Endothelial cell of umbilical vein (primary cell): ENCODE measurements around the gene NTN4. TPM values are rescaled to one million over a fixed set of nuclear protein-coding genes. Genes with fewer than 3 reads are reported as not detected.
A peak's percentile ranks its signal among the peaks of the same experiment; 100 is the strongest.

Experiments used
- BruUV-seq: library from RNA; stranded (reverse); fragments of 400-500 nt; replicated peaks from 2 replicates; lab custom pipeline; 2021; lab: Mats Ljungman, UMichigan
- CTCF ChIA-PET: fragments of 300-600, 350-600 bp; sonication (Branson Sonifier 250); formaldehyde crosslinking; loops from one replicate; lab custom pipeline; 2021; ENCODE audit warnings: antibody characterized with exemption, inconsistent platforms; lab: Charles Lee
- POLR2A ChIA-PET: fragments of 300-600, 350-600 bp; sonication (Branson Sonifier 250); formaldehyde crosslinking; loops from one replicate; lab custom pipeline; 2021; ENCODE audit warnings: antibody characterized with exemption, inconsistent platforms; lab: Charles Lee
- DNase-seq: peaks from one replicate; pipeline ENCODE4 v3.0.0-alpha.2; 2011; ENCODE audit warnings: low read depth, low spot score
- FAIRE-seq: peaks from 2 replicates; lab custom pipeline; 2011; peaks lifted over from hg19 to GRCh38; lab: Jason Lieb, UNC
- H2AFZ ChIP-seq: 2 replicates; pipeline ENCODE4 v1.6.0; 2012; ENCODE audit warnings: low read depth, low read length, control low read depth, inconsistent platforms
- H3K27ac ChIP-seq: 2 replicates; pipeline ENCODE4 v1.5.1; 2011; ENCODE audit warnings: low read depth, mild to moderate bottlenecking, control low read depth, low read length, moderate library complexity; ENCODE audit not compliant: insufficient read depth
- H3K27me3 ChIP-seq, 2 experiments: 2 replicates each; pipeline versions ENCODE4 v1.6.0 to v1.6.1; 2011; ENCODE audit warnings: low read length in 2 of 2, mixed read lengths in 1 of 2; ENCODE audit not compliant: control insufficient read depth in 2 of 2, insufficient read depth in 2 of 2
- H3K36me3 ChIP-seq, 2 experiments: 2 replicates in 1 of 2; 3 replicates in 1 of 2; pipeline ENCODE4 v1.5.1; 2011; ENCODE audit warnings: low read length in 2 of 2, mild to moderate bottlenecking in 1 of 2, moderate library complexity in 1 of 2; ENCODE audit not compliant: control insufficient read depth in 2 of 2, insufficient read depth in 2 of 2; ENCODE audit errors: extremely low read depth in 1 of 2
- H3K4me1 ChIP-seq: 3 replicates; pipeline ENCODE4 v1.5.1; 2011; ENCODE audit warnings: mild to moderate bottlenecking, low read length; ENCODE audit not compliant: control insufficient read depth, insufficient read depth; ENCODE audit errors: extremely low read depth
- H3K4me2 ChIP-seq: 2 replicates; pipeline ENCODE4 v1.6.1; 2011; ENCODE audit warnings: low read length, control low read depth, mixed read lengths; ENCODE audit not compliant: insufficient read depth
- H3K4me3 ChIP-seq, 3 experiments: fragments of 200-600 bp in 1 of 3; sonication (generic), shearing (Covaris generic) in 1 of 3; replicated peaks in 1 of 3; 2 replicates each; pipeline ENCODE4 v1.5.1; 2011 to 2016; ENCODE audit warnings: control low read depth in 3 of 3, low read length in 3 of 3, mild to moderate bottlenecking in 2 of 3, inconsistent platforms in 1 of 3, low read depth in 1 of 3, moderate library complexity in 1 of 3; ENCODE audit not compliant: insufficient read depth in 1 of 3
- H3K79me2 ChIP-seq: 2 replicates; pipeline ENCODE4 v1.6.0; 2012; ENCODE audit warnings: low read length, inconsistent platforms; ENCODE audit not compliant: control insufficient read depth, insufficient read depth
- H3K9ac ChIP-seq: replicated peaks from 2 replicates; pipeline ENCODE3; 2011; ENCODE audit warnings: low read length, control low read depth; ENCODE audit not compliant: insufficient read depth; ENCODE audit errors: extremely low read depth
- H3K9me1 ChIP-seq: replicated peaks from 3 replicates; pipeline ENCODE4 v1.6.0; 2011; ENCODE audit warnings: mild to moderate bottlenecking, low read length; ENCODE audit not compliant: control insufficient read depth, insufficient read depth; ENCODE audit errors: extremely low read depth
- H3K9me3 ChIP-seq: replicated peaks from 2 replicates; pipeline ENCODE4 v1.5.1; 2012; ENCODE audit warnings: low read length, inconsistent platforms; ENCODE audit not compliant: control insufficient read depth, insufficient read depth
- H4K20me1 ChIP-seq: replicated peaks from 2 replicates; pipeline ENCODE3; 2011; ENCODE audit warnings: mild to moderate bottlenecking, low read length; ENCODE audit not compliant: control insufficient read depth, insufficient read depth; ENCODE audit errors: extremely low read depth
- CTCF ChIP-seq, 2 donors: IDR thresholded peaks; 1 replicate in 1 of 2; 2 replicates in 1 of 2; pipeline ENCODE4 v1.5.1; 2011; ENCODE audit warnings: low read length in 2 of 2, mild to moderate bottlenecking in 2 of 2, moderate library complexity in 2 of 2, control low read depth in 1 of 2, inconsistent platforms in 1 of 2, low read depth in 1 of 2; ENCODE audit not compliant: insufficient read depth in 1 of 2; ENCODE audit errors: extremely low read depth in 1 of 2
- EZH2 ChIP-seq: IDR thresholded peaks from 2 replicates; pipeline ENCODE4 v1.6.1; 2012; ENCODE audit warnings: borderline replicate concordance, low read depth, mild to moderate bottlenecking, moderate library complexity, low read length, inconsistent platforms; ENCODE audit not compliant: severe bottlenecking
- FOS ChIP-seq: IDR thresholded peaks from 2 replicates; pipeline ENCODE4 v1.6.1; 2011; ENCODE audit warnings: mild to moderate bottlenecking, low read length, moderate library complexity, borderline replicate concordance; ENCODE audit not compliant: insufficient read depth
- GATA2 ChIP-seq: IDR thresholded peaks from 2 replicates; pipeline ENCODE4 v1.7.0; 2011; ENCODE audit warnings: low read depth, mild to moderate bottlenecking, moderate library complexity, mixed read lengths, low read length; ENCODE audit not compliant: insufficient read length, insufficient read depth
- MYC ChIP-seq: IDR thresholded peaks from one replicate; pipeline ENCODE4 v1.6.1; 2011; ENCODE audit warnings: mild to moderate bottlenecking, low read depth, low read length
- POLR2AphosphoS5 ChIP-seq: IDR thresholded peaks from 2 replicates; pipeline ENCODE4 v1.6.1; 2012; ENCODE audit warnings: low read depth, mild to moderate bottlenecking, control low read depth, low read length, moderate library complexity; ENCODE audit not compliant: insufficient read depth
- dilution Hi-C: fragments of 300-500 bp; cut with MboI; formaldehyde crosslinking; loops from one replicate; pipeline ENCODE4 v1.15.0; 2019; ENCODE audit warnings: low sequenced_read_pairs; ENCODE audit not compliant: extremely low pct_ligation_motif_present
- intact Hi-C: fragments of 100-400 bp; cut with micrococcal nuclease; formaldehyde crosslinking; loops from one replicate; pipeline ENCODE4 v1.10.0; 2022
- polyA plus RNA-seq, 4 experiments: library from polyadenylated mRNA; depleted of rRNA in 3 of 4; stranded (reverse) in 3 of 4; unstranded in 1 of 4; fragments of >200 nt; gene quantifications; 2 replicates each; pipeline versions ENCODE4 v1.2.1 to v1.2.3, GENCODE V29; 2011 to 2012; ENCODE audit warnings: missing spikeins in 1 of 4
- total RNA-seq: library from RNA; stranded (reverse); gene quantifications from 2 replicates; pipeline ENCODE4 v1.2.3, GENCODE V29; 2021
- TF ChIP-seq, protein P1 (sequence below): IDR thresholded peaks from 2 replicates; pipeline ENCODE4 v1.6.1; 2011; ENCODE audit not compliant: insufficient read depth, insufficient read length

NTN4 gene
- total and polyA plus RNA-seq, 2 donors (not counting 3 experiments of a cell fraction or from before 2014, with no cell fraction given): 120 to 317 TPM

GRCh38 chr12:95789126-95790032, 1.2 kb downstream of the NTN4 start:
- DNase-seq: no peak
- no peaks in the 10 kb centered on the region for H3K27me3 ChIP-seq
- H3K4me2 ChIP-seq: peak overlapping the region; percentile 49
- FAIRE-seq: no peak
- no peaks in the 10 kb centered on the region for H4K20me1 ChIP-seq
- H3K27ac ChIP-seq: peak overlapping the region; percentile 83
- peaks cover 19% of the 10 kb centered on the region for H3K79me2 ChIP-seq
- CTCF ChIA-PET: interaction anchor here (0.7 to 1.6 kb wide), 10 partner anchors 9 to 215 kb away, joined by 3 to 8 read pairs (median 4); no protein-coding TSS in a partner anchor
- POLR2A ChIA-PET: no interaction called here
- intact Hi-C loops (loop anchor here (1.0 kb wide), 1 partner anchor 154 kb away; no protein-coding TSS in a partner anchor), dilution Hi-C loops (no loop called here)
- H3K9me1 ChIP-seq: no peaks in the 10 kb centered on the region
- H3K9ac ChIP-seq: peak overlapping the region; percentile 99
- H3K4me1 ChIP-seq: peaks cover 42% of the 10 kb centered on the region
- TSS peak; percentile 50 for BruUV-seq
- H2AFZ ChIP-seq: peak overlapping the region; percentile 77
- peak overlapping the region; percentile 79 to 93 (median 89) for H3K4me3 ChIP-seq
- TF ChIP-seq GATA2 (no peak), MYC (no peak), POLR2AphosphoS5 (peak; percentile 20), CTCF (IDR thresholded peaks at IDR 0.05; ENCODE audit: extremely low read depth in 1 of 2, insufficient read depth in 1 of 2, low read depth in 1 of 2, low read length in 2 of 2) (no peak), EZH2 (no peak), FOS (no peak)
- TF ChIP-seq, protein P1, sequence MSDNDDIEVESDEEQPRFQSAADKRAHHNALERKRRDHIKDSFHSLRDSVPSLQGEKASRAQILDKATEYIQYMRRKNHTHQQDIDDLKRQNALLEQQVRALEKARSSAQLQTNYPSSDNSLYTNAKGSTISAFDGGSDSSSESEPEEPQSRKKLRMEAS: no peak
- H3K9me3 ChIP-seq: no peaks in the 10 kb centered on the region
- H3K36me3 ChIP-seq: peaks cover 11 to 15% of the 10 kb centered on the region in 2 experiments
